Activated naive CD4-positive, alpha-beta T cell treated with anti-CD3 and anti-CD28 coated beads, Interleukin-2, amount 10 ng/mL, durations not matched to agents 7 days and 5 days (primary cell): ENCODE results near the gene AKT2.

ENCODE experiments used
- CTCF ChIA-PET: fragments of 350-600 bp; sonication (Branson Sonifier 250); formaldehyde crosslinking; loops from one replicate; lab custom pipeline; 2021; ENCODE audit warnings: antibody characterized with exemption; lab: Charles Lee
- DNase-seq: peaks from one replicate; pipeline ENCODE4 v3.0.0-alpha.2; 2020
- H3K27ac Mint-ChIP-seq: one replicate; pipeline ENCODE4 v1.8.0; 2021; ENCODE audit warnings: mild to moderate bottlenecking, moderate library complexity, mixed read lengths
- H3K27me3 Mint-ChIP-seq: one replicate; pipeline ENCODE4 v1.8.0; 2021; ENCODE audit warnings: mild to moderate bottlenecking, mixed read lengths
- H3K36me3 Mint-ChIP-seq: one replicate; pipeline ENCODE4 v1.8.0; 2021; ENCODE audit warnings: mixed read lengths
- H3K4me1 Mint-ChIP-seq: one replicate; pipeline ENCODE4 v1.8.0; 2021; ENCODE audit warnings: mixed read lengths
- H3K4me3 Mint-ChIP-seq: one replicate; pipeline ENCODE4 v1.8.0; 2021; ENCODE audit warnings: mild to moderate bottlenecking, moderate library complexity, mixed read lengths
- H3K9me3 Mint-ChIP-seq: one replicate; pipeline ENCODE4 v1.8.0; 2021; ENCODE audit warnings: mixed read lengths

AKT2 gene

DNA sequence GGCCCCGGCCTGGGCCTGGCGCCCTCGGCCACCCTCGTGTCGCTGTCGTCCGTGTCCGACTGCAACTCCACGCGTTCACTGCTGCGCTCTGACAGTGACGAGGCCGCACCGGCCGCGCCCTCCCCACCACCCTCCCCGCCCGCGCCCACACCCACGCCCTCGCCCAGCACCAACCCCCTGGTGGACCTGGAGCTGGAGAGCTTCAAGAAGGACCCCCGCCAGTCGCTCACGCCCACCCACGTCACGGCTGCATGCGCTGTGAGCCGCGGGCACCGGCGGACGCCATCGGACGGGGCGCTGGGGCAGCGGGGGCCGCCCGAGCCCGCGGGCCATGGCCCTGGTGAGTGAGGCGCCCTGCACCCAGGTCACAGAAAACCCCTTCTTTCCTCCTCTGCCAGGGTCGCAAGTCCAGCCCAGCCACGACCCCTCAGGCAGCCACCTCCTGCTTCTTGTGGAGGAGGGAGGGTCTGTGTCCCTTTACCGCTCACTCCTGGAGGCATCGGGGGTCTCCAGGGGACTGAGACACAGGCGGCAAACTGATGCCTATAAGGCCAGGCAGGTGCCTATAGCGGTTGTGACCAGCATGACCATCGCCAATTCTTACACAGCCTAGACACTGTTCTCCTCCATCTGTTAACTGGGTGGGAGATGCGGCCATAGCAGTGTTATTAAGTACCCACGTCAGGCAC is 71.1 kb downstream of the AKT2 start:
- Mint-ChIP-seq H3K9me3 (no peaks in the 10 kb centered on the region), H3K27ac (no peak overlapping the region), H3K27me3 (peaks cover 36% of the 10 kb centered on the region), H3K4me1 (peaks cover 4% of the 10 kb centered on the region), H3K36me3 (peaks cover 3% of the 10 kb centered on the region), H3K4me3 (no peak overlapping the region)
- CTCF ChIA-PET: interaction anchor here (1.7 kb wide), 1 partner anchor 74 kb away, joined by 4 read pairs; no protein-coding TSS in a partner anchor
- no peak for DNase-seq

DNA sequence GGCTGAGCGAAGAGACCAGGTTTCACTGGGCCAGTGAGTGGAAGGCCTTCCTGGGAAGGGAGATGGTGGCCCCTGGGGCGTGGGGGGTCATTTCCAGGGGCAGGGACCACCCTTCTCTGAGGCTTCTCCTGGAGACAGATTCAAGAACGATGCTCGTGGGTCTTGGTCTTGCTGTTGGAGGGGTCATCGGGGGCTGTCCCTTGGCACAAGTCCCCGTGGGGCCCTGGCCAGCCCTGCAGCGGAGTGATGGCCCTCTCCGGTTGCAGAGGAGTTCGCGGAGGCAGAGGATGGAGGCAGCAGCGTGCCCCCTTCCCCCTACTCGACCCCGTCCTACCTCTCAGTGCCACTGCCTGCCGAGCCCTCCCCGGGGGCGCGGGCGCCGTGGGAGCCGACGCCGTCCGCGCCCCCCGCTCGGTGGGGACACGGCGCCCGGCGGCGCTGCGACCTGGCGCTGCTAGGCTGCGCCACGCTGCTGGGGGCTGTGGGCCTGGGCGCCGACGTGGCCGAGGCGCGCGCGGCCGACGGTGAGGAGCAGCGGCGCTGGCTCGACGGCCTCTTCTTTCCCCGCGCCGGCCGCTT is 71.8 kb downstream of the AKT2 start:
- Mint-ChIP-seq H3K27me3 (peaks cover 30% of the 10 kb centered on the region), H3K36me3 (peaks cover 3% of the 10 kb centered on the region), H3K9me3 (no peaks in the 10 kb centered on the region), H3K27ac (no peak overlapping the region), H3K4me1 (peaks cover 4% of the 10 kb centered on the region), H3K4me3 (no peak overlapping the region)
- CTCF ChIA-PET: no interaction called here
- no peak for DNase-seq

DNA sequence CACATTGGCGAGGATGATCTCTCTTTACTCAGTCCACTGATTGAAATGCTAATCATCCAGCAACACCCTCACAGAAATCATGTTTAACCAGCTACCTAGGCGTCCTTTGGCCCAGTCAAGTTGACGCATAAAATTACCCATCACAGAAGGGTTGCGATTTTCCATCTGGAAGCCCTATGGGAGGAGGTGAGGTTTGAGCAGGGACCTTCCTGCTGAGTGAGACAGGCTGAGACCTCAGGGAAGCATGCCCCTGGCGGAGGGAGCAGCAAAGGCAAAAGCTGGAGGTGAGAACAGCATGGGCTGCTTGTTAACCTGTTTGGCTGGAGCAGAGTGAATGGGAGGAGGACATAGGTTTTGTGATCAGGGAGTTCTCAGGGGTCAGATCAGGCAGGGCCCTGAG is 74.3 kb downstream of the AKT2 start:
- Mint-ChIP-seq H3K4me3 (no peak overlapping the region), H3K9me3 (no peaks in the 10 kb centered on the region), H3K27ac (peak overlapping the region; percentile 8), H3K27me3 (peaks cover 5% of the 10 kb centered on the region), H3K36me3 (peaks cover 3% of the 10 kb centered on the region), H3K4me1 (no peaks in the 10 kb centered on the region)
- DNase-seq: no peak
- CTCF ChIA-PET: no interaction called here

DNA sequence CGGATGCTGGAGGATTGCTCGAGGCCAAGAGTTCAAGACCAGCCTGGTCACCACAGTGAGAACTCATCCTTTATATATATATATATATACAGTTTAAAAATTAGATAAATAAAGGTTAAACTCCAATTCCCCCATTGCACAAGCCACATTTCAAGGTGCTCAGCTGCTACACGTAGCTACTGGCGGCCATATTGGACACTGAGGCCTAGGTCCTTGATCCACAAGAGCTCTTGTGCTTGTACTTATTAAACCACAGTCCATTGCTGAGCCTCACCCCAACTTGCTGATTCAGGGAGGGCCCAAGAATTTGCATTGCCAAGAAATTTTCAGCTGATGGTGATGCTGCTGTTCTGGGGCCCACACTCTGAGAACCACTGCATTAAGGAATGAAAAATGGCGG is 76.5 kb downstream of the AKT2 start:
- Mint-ChIP-seq H3K27me3 (no peaks in the 10 kb centered on the region), H3K27ac (no peak overlapping the region), H3K9me3 (no peaks in the 10 kb centered on the region), H3K36me3 (peaks cover 3% of the 10 kb centered on the region), H3K4me1 (no peaks in the 10 kb centered on the region), H3K4me3 (no peak overlapping the region)
- CTCF ChIA-PET: no interaction called here
- DNase-seq: no peak

DNA sequence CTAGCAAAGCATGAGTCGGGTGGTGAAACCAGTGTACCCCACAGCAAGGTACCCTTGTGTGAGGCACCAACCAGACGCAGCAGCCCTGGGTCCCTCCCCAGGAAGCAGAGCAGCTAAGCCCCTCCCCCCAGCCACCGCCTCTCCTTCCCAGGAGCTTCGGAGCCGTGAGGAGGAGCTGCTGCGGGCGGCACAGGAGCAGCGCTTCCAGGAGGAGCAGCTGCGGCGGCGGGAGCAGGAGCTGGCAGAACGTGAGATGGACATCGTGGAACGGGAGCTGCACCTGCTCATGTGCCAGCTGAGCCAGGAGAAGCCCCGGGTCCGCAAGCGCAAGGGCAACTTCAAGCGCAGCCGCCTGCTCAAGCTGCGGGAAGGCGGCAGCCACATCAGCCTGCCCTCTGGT is 79.4 kb downstream of the AKT2 start:
- DNase-seq: no peak
- Mint-ChIP-seq H3K27ac (no peak overlapping the region), H3K4me1 (no peaks in the 10 kb centered on the region), H3K9me3 (no peaks in the 10 kb centered on the region), H3K27me3 (no peaks in the 10 kb centered on the region), H3K4me3 (no peak overlapping the region), H3K36me3 (no peaks in the 10 kb centered on the region)
- CTCF ChIA-PET: no interaction called here

DNA sequence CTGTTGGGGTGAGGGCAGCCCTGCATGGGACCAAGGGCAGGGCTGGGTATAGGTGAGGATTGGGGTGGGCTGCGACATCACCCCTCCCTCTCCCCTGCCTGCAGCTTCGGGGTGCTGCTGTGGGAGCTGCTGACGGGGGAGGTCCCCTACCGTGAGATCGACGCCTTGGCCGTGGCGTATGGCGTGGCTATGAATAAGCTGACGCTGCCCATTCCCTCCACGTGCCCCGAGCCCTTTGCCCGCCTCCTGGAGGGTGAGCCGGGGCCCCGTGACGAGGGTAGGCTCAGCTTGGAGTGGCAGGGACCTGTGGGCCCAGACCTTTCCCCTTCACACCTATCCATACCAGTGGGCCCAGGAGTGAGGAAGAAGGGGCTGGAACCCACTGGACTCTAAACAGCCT is 80.8 kb downstream of the AKT2 start:
- Mint-ChIP-seq H3K36me3 (no peaks in the 10 kb centered on the region), H3K27me3 (no peaks in the 10 kb centered on the region), H3K9me3 (no peaks in the 10 kb centered on the region), H3K27ac (no peak overlapping the region), H3K4me3 (no peak overlapping the region), H3K4me1 (no peaks in the 10 kb centered on the region)
- CTCF ChIA-PET: no interaction called here
- no peak for DNase-seq

DNA sequence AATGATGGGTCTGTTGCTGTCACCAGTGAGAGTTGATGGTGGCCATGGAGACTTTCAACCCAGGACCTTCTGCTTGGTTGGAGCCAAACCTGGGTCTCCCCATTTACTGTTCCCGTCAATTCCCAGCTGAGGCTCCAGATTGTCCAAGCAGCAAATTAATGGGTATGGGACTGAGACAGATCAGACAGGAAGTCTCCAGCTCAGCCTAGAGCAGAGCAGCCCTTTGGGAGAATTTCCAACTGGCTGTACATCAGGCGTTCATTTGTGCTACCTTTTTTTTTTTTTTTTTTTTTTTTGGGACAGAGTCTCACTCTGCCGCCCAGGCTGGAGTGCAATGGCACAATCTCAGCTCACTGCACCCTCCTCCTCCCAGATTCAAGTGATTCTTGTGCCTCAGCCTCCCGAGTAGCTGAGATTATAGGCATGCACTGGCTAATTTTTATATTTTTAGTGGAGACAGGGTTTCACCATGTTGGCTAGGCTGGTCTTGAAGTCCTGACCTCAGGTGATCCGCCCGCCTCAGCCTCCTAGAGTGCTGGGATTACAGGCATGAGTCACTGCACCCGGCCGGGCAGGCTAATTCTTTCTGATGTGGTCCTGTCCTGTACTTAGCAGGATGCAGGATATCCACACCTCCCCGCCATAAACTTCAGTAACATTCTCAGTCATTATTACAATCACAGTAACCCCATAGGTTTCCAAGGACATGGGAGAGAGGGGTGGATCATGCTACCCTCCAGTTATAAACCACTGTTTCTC is 84.6 kb downstream of the AKT2 start:
- no peaks in the 10 kb centered on the region for H3K27me3 Mint-ChIP-seq
- no peak for DNase-seq
- no peak overlapping the region for H3K4me3 Mint-ChIP-seq
- H3K4me1 Mint-ChIP-seq: no peaks in the 10 kb centered on the region
- CTCF ChIA-PET: no interaction called here
- no peak overlapping the region for H3K27ac Mint-ChIP-seq
- H3K36me3 Mint-ChIP-seq: no peaks in the 10 kb centered on the region
- H3K9me3 Mint-ChIP-seq: no peaks in the 10 kb centered on the region

DNA sequence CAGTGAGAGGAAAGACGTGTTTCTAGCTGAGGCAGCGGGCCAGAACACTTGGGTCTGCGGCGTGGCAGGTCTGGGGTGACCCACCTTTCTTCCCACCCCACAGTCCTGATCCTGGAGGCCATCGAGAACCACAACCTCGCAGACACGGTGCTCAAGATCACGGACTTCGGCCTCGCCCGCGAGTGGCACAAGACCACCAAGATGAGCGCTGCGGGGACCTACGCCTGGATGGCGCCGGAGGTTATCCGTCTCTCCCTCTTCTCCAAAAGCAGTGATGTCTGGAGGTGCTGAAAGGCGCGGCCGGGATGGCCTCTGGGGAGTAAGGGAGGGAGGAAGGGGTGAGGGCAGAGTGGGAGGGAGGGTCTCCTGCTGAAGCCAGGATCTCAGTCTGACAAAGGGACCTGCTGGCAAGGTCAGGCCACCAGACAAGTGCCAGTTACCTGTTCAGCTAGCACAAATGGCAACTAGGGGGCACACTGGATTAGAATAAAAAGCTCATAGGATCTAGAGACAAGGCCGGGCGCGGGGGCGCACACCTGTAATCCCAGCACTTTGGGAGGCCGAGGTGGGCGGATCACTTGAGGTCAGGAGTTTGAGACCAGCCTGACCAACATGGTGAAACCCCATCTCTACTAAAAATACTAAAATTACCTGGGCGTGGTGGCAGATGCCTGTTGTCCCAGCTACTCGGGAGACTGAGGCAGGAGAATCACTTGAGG is 86.7 kb downstream of the AKT2 start:
- Mint-ChIP-seq H3K36me3 (no peaks in the 10 kb centered on the region), H3K4me1 (peaks cover 4% of the 10 kb centered on the region), H3K27me3 (no peaks in the 10 kb centered on the region), H3K4me3 (no peak overlapping the region), H3K27ac (no peak overlapping the region), H3K9me3 (no peaks in the 10 kb centered on the region)
- DNase-seq: no peak
- CTCF ChIA-PET: no interaction called here

DNA sequence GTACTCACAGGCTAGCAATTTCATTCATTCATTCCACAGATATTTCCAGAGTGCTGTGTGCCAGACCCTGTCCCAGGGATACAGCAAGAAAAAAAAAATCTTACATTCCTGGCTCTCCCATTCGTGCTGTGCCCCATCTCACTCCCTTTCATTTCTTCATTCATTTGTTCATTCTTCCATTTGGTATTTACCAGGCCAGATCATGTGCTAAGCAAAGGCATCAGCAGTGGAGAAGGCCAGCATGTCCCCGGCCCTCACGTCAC is 91.6 kb downstream of the AKT2 start:
- Mint-ChIP-seq H3K27ac (no peak overlapping the region), H3K4me1 (peaks cover 22% of the 10 kb centered on the region), H3K27me3 (peaks cover 5% of the 10 kb centered on the region), H3K9me3 (no peaks in the 10 kb centered on the region), H3K4me3 (peak overlapping the region; percentile 19), H3K36me3 (no peaks in the 10 kb centered on the region)
- DNase-seq: no peak
- CTCF ChIA-PET: no interaction called here

DNA sequence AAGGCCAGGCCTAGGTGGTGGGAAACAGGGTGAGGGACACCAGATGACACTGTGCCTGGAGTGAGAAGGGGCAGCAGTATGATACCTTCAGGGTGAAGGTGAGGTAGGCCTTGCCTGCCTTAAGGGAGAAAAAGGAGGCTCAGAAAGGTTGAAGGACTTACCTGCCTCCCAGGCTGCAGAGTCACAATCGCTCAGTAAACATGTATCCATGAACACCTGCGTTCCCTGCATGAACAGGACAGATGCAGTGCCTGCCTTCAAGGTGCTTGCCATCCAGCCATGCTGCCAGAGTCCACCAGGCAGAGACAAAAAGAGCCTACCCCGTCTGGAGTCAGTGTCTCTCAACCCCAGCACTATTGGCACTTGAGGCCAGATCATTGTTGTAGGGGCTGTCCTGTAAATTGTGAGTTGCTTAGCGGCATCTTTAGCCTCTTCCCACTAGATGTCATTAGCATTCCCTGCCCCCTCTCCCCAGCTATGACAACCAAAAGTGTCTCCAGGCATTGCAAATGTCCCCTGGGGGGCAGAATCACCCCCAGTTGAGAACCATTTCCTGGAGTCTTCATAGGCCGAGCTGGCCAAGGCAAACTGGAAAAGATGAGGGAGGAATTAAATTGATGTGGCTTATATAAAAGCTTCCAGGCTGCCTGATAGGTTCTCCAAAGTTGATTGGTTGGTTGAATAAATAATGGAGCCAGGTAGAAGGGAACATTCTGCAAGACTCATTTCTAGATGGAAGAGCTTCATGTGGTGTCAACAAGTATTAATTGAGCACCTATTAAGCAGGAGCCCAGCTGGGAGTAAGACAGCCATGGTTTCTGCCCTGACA is 92.2 kb downstream of the AKT2 start:
- CTCF ChIA-PET: no interaction called here
- no peak for DNase-seq
- Mint-ChIP-seq H3K4me1 (peaks cover 22% of the 10 kb centered on the region), H3K36me3 (no peaks in the 10 kb centered on the region), H3K27me3 (peaks cover 10% of the 10 kb centered on the region), H3K9me3 (no peaks in the 10 kb centered on the region), H3K4me3 (peak overlapping the region; percentile 62), H3K27ac (no peak overlapping the region)

DNA sequence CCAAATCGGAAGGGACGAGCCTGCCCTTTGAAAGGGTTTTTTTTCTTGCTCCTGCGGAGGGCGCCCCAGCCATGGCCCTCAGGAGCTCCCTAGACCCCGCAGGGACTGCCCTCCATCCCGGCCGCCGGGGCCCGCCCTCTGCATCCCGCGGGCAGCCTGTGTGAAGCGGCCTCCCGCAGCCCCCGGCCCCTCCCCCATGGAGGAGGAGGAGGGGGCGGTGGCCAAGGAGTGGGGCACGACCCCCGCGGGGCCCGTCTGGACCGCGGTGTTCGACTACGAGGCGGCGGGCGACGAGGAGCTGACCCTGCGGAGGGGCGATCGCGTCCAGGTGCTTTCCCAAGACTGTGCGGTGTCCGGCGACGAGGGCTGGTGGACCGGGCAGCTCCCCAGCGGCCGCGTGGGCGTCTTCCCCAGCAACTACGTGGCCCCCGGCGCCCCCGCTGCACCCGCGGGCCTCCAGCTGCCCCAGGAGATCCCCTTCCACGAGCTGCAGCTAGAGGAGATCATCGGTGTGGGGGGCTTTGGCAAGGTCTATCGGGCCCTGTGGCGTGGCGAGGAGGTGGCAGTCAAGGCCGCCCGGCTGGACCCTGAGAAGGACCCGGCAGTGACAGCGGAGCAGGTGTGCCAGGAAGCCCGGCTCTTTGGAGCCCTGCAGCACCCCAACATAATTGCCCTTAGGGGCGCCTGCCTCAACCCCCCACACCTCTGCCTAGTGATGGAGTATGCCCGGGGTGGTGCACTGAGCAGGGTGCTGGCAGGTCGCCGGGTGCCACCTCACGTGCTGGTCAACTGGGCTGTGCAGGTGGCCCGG is 93.1 kb downstream of the AKT2 start:
- H3K27me3 Mint-ChIP-seq: peaks cover 17% of the 10 kb centered on the region
- H3K36me3 Mint-ChIP-seq: no peaks in the 10 kb centered on the region
- peaks cover 22% of the 10 kb centered on the region for H3K4me1 Mint-ChIP-seq
- CTCF ChIA-PET: no interaction called here
- H3K9me3 Mint-ChIP-seq: no peaks in the 10 kb centered on the region
- peak; percentile 55 for DNase-seq
- H3K4me3 Mint-ChIP-seq: peak overlapping the region; percentile 62
- H3K27ac Mint-ChIP-seq: no peak overlapping the region

DNA sequence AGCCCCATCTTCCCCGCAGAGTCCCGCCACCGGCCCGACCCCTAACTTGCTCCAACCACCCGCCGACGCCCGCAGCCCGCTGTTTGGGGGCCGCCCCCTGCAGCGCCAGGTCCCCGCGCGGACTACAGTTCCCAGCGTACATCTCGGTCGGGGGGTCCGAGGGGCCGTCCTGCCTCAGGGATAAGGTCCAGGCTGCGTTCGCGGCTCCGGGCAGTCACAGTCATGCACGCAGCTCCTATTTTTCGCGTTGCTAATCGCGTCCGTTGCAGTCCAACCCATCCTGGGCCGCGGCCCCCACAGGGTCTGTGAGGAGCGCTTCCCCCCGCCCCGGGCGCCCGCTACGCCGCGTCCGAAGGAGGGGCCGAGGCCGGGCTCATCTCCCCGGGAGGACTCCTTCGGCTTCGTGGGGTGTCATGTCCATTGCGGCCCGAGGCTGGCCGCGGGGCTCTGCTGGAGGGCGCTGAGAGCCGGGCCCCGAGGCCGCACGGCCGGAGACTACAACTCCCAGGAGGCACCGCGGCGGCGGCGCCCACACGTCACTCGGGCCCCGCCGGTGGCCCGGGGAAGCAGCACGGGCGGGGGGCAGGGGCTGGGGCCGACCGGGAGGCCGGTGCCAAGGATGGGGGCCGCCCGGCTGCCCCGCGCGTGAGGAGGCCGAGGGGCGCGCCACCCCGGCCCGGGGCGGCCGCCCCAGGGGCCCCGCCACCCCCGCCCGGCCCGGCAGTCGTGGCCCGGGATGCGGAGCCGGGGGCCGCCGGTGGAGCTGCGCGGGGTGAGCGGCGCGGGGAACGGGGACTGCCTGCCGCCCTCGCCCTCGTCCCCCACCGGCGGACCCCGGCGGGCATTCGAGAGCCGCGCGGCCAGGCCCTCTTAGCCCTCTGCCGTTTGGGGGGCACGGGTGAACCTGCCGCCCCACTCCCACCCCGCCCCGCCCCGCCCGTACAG is 94.0 kb downstream of the AKT2 start, which contains the start of gene MAP3K10:
Gene MAP3K10 (plus strand): TSS at position 536 of the 945 bp plus-strand sequence. CDS start 606 bp downstream, outside the sequence.
- DNase-seq: peak; percentile 82
- peaks cover 22% of the 10 kb centered on the region for H3K4me1 Mint-ChIP-seq
- H3K27me3 Mint-ChIP-seq: peaks cover 18% of the 10 kb centered on the region
- H3K36me3 Mint-ChIP-seq: no peaks in the 10 kb centered on the region
- peak within 1 kb of the TSS; percentile 84 for H3K4me3 Mint-ChIP-seq
- CTCF ChIA-PET: interaction anchor here (0.6 to 1.3 kb wide), 4 partner anchors 26 to 381 kb away, joined by 3 to 5 read pairs (median 3); no protein-coding TSS in a partner anchor
- H3K9me3 Mint-ChIP-seq: no peaks in the 10 kb centered on the region
- H3K27ac Mint-ChIP-seq: peak within 1 kb of the TSS; percentile 84
